Ovary (tissue), 9 donors: ENCODE data around the gene P2RX6. TPM values are rescaled to one million over a fixed set of nuclear protein-coding genes. Genes with fewer than 3 reads are reported as not detected.
"Not testable (repeated sequence)": the region's sequence is repeated elsewhere in the genome, so short reads cannot be mapped to it uniquely, and the experiment has no call there.

ENCODE experiments used
- DNase-seq, 5 donors: peaks; one replicate each; pipeline ENCODE4 v3.0.0-alpha.2; 2019 to 2020
- H3K27ac ChIP-seq, 2 donors: fragments of 200-600 bp; one replicate each; pipeline versions ENCODE4 v1.5.1 to v1.8.0; 2019 to 2022
- H3K27me3 ChIP-seq: fragments of 200-600 bp; one replicate; pipeline ENCODE4 v1.8.0; 2022
- H3K36me3 ChIP-seq: fragments of 200-600 bp; sonication (generic); one replicate; pipeline ENCODE4 v1.5.1; 2019
- H3K4me1 ChIP-seq: one replicate; pipeline ENCODE4 v1.8.1; 2013; ENCODE audit warnings: mild to moderate bottlenecking, moderate library complexity; ENCODE audit not compliant: insufficient read depth
- H3K4me3 ChIP-seq: fragments of 200-600 bp; sonication (generic); one replicate; pipeline ENCODE4 v1.5.1; 2017
- H3K9me3 ChIP-seq, 2 donors: fragments of 200-600 bp in 1 of 2; sonication (generic) in 1 of 2; one replicate each; pipeline versions ENCODE4 v1.5.1 to v1.8.1; 2013 to 2019; ENCODE audit warnings: mild to moderate bottlenecking in 1 of 2, moderate library complexity in 1 of 2
- EP300 ChIP-seq: sonication (generic); formaldehyde crosslinking; IDR thresholded peaks from one replicate; pipeline ENCODE4 v1.6.1; 2017; ENCODE audit warnings: antibody characterized with exemption
- POLR2A ChIP-seq: fragments of 450-650 bp; IDR thresholded peaks from one replicate; pipeline ENCODE4 v1.6.1; 2017; ENCODE audit warnings: antibody characterized with exemption, mild to moderate bottlenecking, moderate library complexity
- WGBS, 3 donors: extraction: QIAGEN DNeasy Blood & Tissue Kit in 1 of 3; methylation state at CpG; one replicate each; pipeline versions ENCODE4 v1.1.5 to v1.1.7; 2013 to 2017; 5-methylcytosine and 5-hydroxymethylcytosine counted together
- intact Hi-C, 4 donors: fragments of 100-400 bp; cut with DNase I; formaldehyde crosslinking; loops; one replicate each; pipeline versions ENCODE4 v1.11.0 to v1.15.1; 2022 to 2023
- polyA plus RNA-seq, 2 donors: library from polyadenylated mRNA; stranded (reverse); fragments of 200-250 nt in 1 of 2; fragments of 350-450 nt in 1 of 2; fragmentation: Illumina TruSeq in 1 of 2; extraction: RNeasy Lipid Tissue Mini Kit (QIAGEN cat#74804) in 1 of 2; gene quantifications; one replicate each; pipeline ENCODE4 v1.2.3, GENCODE V29; 2013 to 2014
- total RNA-seq, 7 donors: library from RNA; depleted of rRNA in 2 of 7; stranded (reverse); fragments of >200 nt in 2 of 7; fragmentation: NEBNext Ultra II Directional in 3 of 7; extraction: Animal tissue kit (Norgen Biotek cat#: 25700) in 3 of 7; gene quantifications; one replicate each; pipeline versions ENCODE4 v1.1.0 to v1.2.4, GENCODE V29; 2016 to 2023
- TF ChIP-seq, protein P1 (sequence below), 3 donors: fragments of 450-650 bp in 2 of 3; fragments of 200-600 bp in 1 of 3; IDR thresholded peaks; one replicate each; pipeline versions ENCODE4 v1.5.1 to v1.8.0; 2016 to 2022; ENCODE audit warnings: antibody characterized with exemption in 3 of 3, mild to moderate bottlenecking in 1 of 3
- donor health status: DM: no; HTN: no; CAD: no; lungs with moderate emphysema.
- donor health status: DM: no; HTN: no; CAD: no.
- donor health status: Bipolar disorder and iron deficiency.
- donor health status: DM: yes; HTN: yes; CAD: no.
- donor health status: DM: no; HTN: no; CAD: no.
- donor health status: DM: yes; HTN: yes; CAD: no.

The P2RX6 gene
- total and polyA plus RNA-seq, 9 donors, result 0.47 to 1.6 (median 1.0) TPM

- Histone ChIP-seq H3K36me3 (no peaks in the 10 kb centered on the region), H3K4me1 (no peaks in the 10 kb centered on the region), H3K27ac (no peak overlapping the region), H3K9me3 (no peaks in the 10 kb centered on the region), H3K4me3 (no peak overlapping the region), H3K27me3 (no peaks in the 10 kb centered on the region)
- intact Hi-C loops, result no loop called here
- DNase-seq, result no peak
- 37 to 49% (median 42%) methylated on average over 7 of the region's 7 CpGs for WGBS, 3 donors
- no peak for TF ChIP-seq POLR2A
- TF ChIP-seq EP300, result no peak
- TF ChIP-seq, protein P1, sequence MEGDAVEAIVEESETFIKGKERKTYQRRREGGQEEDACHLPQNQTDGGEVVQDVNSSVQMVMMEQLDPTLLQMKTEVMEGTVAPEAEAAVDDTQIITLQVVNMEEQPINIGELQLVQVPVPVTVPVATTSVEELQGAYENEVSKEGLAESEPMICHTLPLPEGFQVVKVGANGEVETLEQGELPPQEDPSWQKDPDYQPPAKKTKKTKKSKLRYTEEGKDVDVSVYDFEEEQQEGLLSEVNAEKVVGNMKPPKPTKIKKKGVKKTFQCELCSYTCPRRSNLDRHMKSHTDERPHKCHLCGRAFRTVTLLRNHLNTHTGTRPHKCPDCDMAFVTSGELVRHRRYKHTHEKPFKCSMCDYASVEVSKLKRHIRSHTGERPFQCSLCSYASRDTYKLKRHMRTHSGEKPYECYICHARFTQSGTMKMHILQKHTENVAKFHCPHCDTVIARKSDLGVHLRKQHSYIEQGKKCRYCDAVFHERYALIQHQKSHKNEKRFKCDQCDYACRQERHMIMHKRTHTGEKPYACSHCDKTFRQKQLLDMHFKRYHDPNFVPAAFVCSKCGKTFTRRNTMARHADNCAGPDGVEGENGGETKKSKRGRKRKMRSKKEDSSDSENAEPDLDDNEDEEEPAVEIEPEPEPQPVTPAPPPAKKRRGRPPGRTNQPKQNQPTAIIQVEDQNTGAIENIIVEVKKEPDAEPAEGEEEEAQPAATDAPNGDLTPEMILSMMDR (IDR thresholded peaks at IDR 0.05), result no peak
Measured at GRCh38 chr22:21055880-21056319, 40.9 kb downstream of the P2RX6 start.

GRCh38 chr22:21060363-21060762, 45.4 kb downstream of the P2RX6 start:
- DNase-seq, H3K36me3 ChIP-seq, H3K4me3 ChIP-seq, H3K9me3 ChIP-seq, H3K27ac ChIP-seq, intact Hi-C loops, H3K4me1 ChIP-seq, H3K27me3 ChIP-seq: not testable (repeated sequence)
- WGBS, 3 donors, result 69 to 86% (median 70%) methylated on average over 7 of the region's 8 CpGs

DNA sequence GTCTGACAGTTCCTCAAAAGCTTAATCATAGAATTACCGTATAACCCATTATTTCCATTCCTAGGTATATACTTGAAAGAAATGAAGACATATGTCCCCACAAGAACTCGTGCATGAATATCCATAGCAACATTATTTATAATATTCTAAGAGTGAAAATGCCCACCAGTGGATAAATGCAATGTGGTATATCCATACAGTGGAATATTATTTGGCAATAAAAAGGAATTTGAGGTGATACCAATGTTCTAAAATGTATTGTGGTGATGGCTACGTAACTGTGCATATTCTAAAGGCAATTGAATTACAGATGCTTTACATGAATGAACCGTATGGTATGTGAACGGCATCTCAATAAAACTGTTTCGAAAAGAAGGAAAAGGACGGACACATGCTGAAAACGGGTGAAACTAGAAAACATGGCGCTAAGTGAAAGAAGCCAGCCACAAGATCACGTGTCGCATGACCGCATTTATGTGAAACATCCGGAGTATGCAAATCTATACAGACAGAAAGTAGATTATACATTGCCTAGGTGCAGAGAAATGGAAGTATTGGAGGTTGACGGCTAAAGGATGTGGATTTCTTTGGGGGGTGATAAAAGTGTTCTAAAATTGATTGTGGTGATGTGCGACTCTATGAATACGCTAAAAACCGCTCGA, 46.8 kb downstream of the P2RX6 start:
- intact Hi-C loops, H3K4me3 ChIP-seq, H3K27me3 ChIP-seq, H3K4me1 ChIP-seq, H3K9me3 ChIP-seq, H3K36me3 ChIP-seq, DNase-seq, H3K27ac ChIP-seq: not testable (repeated sequence)
- 89 to 93% (median 90%) methylated on average over 18 of the region's 18 CpGs for WGBS, 3 donors

DNA sequence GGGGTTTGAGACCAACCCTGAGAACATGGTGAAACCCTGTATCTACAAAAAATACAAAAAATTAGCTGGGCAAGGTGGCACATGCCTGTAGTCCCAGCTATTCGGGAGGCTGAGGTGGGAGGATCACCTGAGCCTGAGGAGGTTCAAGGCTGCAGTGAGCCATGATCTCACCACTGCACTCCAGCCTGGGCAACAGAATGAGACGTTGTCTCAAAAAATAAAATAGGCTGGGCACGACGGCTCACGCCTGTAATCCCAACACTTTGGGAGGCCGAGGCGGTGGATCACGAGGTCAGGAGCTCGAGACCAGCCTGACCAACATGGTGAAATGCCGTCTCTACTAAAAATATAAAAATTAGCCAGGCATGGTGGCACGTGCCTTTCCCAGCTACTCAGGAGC, 49.5 kb downstream of the P2RX6 start:
- H3K4me3 ChIP-seq, H3K36me3 ChIP-seq, intact Hi-C loops, H3K4me1 ChIP-seq, H3K27ac ChIP-seq, DNase-seq, H3K27me3 ChIP-seq, H3K9me3 ChIP-seq: not testable (repeated sequence)
- WGBS, 3 donors, result 70 to 75% (median 72%) methylated on average over 11 of the region's 11 CpGs

DNA sequence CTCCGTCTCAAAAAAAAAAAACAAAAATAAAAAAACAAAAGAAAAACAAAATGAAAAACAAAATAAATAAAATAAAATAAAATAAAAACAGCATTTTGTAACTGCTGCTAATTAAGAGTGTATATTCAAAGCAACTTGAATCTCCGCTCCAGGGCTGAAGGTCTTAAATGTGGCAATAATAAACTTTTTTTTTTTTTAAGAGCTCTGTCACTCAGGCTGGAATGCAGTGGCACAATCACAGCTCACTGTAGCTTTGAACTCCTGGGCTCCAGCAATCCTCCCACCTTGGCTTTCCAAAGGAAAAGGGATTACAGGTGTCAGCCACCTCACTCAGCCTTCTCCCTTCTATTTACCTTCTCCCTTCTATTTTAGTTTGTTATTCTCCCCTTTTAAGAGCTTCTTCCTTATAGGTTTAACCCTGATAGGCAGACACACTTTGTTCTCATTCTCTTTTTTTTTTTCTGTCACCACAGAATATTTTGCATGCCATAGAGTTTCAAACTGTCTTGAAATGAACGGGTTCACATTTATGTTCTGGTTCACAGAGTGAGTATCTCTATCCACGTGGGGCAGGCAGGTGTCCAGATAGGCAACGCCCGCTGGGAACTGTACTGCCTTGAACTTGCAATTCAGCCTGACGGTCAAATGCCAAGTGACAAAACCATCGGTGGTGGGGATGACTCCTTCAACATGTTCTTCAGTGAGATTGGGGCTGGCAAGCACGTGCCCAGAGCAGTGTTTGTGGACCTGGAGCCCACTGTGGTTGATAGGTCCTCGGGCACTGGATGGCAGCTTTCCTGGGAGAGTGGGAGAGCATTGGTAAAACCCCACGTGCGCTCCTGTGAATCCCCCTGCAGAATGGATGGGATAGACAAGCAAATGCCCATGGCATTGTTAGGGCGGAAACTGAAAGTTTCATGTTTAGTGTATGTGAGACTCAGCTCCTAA, 50.2 kb downstream of the P2RX6 start:
- Histone ChIP-seq H3K27me3 (no peaks in the 10 kb centered on the region), H3K36me3 (no peaks in the 10 kb centered on the region), H3K4me1 (no peaks in the 10 kb centered on the region), H3K9me3 (no peaks in the 10 kb centered on the region), H3K4me3 (no peak overlapping the region), H3K27ac (no peak overlapping the region)
- 49 to 65% (median 54%) methylated on average over 13 of the region's 13 CpGs for WGBS, 3 donors
- no peak for TF ChIP-seq POLR2A
- TF ChIP-seq, protein P1 (IDR thresholded peaks at IDR 0.05), result no peak
- TF ChIP-seq EP300, result no peak
- DNase-seq, result no peak
- intact Hi-C loops, result no loop called here
